HG03571 (cell line): Measurements from ENCODE around the gene GBP2.
"Not testable (repeated sequence)": the region's sequence is repeated elsewhere in the genome, so short reads cannot be mapped to it uniquely, and the experiment has no call there.

Experiments
- ATAC-seq: cut with Tn5 transposase; IDR thresholded peaks from one replicate; pipeline ENCODE4 v1.9.1; 2021; ENCODE audit not compliant: unreplicated experiment

GBP2 gene

DNA sequence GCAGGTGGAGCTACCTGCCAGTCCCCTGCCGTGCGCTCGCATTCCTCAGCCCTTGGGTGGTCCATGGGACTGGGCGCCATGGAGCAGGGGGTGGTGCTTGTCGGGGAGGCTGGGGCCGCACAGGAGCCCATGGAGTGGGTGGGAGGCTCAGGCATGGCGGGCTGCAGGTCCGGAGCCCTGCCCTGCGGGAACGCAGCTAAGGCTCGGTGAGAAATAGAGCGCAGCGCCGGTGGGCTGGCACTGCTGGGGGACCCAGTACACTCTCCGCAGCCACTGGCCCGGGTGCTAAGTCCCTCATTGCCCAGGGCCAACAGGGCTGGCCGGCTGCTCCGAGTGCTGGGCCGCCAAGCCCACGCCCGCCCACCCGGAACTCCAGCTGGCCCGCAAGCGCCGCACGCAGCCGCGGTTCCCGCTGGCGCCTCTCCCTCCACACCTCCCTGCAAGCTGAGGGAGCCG, 2.1 kb upstream of the GBP2 start:
- not testable (repeated sequence) for ATAC-seq

DNA sequence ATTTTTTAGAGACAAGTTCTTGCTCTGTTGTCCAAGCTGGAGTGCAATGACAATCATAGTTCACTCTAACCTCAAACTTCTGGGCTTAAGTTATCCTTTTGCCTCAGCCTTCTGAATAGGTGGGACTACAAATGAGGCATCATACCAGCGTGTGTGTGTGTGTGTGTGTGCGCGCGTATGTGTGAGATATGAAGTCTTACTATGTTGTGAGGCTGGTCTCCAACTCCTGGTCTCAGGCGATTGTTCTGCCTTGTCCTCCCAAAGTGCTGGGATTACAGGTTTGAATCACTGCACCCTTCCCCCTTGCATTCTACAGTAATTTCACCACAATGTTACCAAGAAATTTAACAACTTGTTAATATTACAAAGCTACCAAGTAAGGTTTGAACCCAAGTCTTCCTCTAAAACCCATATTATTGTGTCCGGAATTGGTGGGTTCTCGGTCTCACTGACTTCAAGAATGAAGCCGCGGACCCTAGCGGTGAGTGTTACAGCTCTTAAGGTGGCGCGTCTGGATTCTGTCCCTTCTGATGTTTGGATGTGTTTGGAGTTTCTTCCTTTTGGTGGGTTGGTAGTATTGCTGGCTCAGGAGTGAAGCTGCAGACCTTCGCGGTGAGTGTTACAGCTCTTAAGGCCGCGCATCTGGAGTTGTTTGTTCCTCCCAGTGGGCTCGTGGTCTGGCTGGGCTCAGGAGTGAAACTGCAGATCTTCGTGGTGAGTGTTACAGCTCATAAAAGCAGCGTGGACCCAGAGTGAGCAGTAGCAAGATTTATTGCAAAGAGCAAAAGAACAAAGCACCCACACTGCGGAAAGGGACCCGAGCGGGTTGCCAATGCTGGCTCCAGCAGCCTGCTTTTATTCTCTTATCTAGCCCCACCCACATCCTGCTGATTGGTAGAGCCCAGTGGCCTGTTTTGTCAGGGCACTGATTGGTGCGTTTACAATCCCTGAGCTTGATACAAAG, 970 bp upstream of the GBP2 start:
- ATAC-seq, result not testable (repeated sequence)

DNA sequence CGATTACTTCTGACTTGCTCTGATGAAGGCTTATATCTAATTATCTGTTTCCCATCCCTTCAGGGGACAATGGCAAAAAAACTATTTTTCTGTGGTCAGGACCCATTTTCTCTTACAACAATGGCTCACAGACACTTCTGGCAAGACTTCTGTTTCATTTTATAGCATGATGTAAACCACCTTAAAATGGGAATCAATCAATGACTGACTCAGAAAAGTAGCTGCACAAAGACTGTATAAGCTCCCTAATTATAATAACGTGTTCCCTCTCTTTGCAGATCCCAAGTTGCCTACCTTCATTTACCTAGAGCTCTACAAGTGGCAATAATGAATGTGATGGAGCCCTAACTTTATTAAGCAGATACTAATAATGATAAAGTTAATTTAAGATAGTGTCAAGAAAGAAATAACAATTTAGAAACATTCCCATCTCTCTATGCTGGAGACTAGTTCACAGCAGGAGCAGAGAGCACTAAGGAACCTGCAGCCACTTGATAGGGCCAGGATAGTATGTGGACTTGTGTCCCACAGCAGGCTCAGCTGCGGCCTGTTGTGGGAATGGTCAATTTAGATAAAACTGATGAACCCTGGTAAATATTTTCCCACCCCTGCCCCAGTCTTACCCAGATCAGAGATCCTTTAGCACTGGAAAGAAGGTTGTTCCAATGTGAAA, 538 bp downstream of the GBP2 start:
- ATAC-seq, result peak; percentile 5

DNA sequence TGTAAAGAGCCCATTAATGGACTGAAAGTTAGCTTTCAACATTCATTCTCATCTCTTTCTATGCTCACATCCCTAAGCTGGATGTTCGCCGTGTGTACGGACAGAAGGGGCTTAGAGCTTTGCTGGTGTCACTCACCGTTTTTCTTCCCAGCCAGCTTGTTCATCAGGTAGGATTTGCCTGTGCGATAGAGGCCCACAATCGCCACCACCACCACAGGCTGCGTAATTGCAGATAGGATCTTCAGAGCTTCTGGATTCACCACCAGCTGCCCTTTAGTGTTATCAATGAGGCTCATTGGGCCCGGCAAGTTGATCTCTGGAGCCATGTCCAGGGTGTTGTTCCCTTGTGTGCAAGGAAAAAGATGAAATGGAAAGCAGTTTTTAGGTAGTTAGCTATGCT, 4.3 kb downstream of the GBP2 start:
- ATAC-seq, result no peak

DNA sequence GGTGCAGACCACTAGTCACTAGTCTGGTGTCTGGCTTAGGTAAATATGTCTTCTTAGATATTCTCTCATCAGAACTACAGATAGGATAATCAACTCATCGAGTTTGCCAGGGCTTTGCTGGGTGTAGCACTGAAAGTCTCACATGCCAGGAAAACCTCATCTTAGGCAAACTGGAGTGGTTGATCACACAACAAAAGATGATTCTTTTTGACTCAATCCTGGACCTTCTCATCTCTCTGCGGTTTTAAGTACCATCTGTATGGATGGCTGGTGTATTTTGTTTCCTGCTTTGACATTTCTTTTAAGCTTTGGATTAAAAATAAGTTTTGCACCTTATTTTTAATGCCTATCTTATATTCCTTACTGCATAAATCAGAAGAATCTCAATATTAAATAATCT, 11.3 kb downstream of the GBP2 start:
- no peak for ATAC-seq

DNA sequence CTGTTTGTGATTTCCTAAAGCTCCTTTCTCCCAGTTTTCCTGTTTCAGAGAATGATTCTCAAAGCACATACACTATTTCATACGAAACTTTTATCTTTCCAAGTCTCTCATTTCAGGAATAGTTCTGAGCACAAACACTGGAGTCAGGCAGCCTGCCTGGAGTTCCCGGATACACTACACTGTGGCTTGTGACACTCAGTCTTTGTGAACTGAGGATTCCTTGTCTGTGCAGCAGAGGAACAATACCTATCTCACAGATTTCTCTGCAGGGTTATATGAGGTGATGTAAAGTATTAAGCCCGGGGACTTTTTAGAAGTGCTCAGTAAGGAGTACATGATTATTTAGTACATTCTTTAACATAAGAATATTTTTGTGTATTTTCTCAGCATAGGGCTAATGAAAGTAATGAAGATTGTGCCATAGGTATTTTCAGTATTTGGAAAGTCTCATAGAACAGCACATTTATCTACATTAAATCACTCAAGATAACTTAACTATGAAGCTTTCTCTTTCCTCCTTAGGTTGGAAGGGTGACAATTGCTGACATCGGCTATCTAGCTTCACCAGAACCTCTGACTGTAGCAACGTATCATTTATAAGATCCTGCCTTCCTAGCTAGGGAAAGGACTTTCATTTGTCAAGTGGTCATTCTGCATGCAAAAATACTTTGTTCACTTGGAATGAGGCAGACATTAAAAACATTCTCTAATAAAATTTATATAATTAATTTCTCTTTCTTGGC, 12.9 kb downstream of the GBP2 start:
- no peak for ATAC-seq

DNA sequence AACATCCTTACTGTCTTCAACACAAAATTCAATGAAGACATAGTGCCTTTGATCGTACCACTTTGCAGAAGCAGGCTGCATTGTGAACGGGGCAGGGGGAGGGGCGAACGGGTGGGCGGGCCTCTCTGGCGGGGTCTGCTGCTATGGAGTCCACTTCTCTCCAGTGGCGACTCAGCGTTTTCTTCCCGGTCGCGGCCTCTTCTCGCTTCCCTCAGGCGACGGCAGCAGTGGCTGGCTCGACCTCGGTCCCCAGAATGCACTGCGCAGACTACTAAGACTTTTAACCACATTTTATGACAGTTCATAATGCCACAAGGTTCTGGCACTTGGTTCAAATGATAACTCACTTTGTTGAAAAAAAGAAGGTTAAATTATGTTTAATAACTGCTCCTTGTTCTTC, 21.2 kb downstream of the GBP2 start:
- no peak for ATAC-seq

DNA sequence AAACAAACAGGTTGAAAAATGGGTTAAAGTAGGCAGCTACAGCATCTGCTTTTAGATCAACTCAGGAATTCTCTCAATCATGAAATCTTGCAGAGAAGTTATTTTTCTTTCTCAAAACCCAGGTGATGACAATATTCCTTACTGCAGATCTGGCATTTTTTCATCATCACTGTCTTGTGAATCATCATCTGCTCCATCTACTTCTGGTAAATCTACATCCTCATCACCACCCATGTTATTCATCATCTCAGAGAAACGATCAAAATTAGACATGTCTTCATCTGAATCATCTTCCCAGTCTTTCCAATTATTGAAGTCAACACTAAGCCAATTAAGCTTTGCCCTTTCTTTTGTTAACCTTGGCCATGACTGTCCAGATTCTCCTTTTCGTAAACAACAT, 21.8 kb downstream of the GBP2 start:
- no peak for ATAC-seq

DNA sequence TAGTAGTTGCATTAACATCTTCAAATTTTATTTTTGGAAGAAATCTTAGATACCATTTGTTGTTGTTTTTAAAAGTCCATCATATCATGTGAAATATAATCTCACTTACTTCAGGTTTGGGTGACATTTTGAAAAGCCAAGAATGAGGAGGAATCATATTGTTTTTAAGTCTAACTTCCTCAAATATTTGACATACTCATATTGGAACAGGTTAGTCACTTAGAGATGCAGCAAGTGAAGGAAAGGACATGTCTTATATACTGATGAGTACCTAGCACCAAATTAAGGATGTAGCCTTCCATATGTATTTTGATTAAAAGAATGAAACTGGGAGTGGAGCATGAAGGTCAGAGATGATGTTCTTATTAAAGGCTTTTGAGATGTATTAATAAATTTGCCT, 23.9 kb downstream of the GBP2 start:
- ATAC-seq, result no peak

DNA sequence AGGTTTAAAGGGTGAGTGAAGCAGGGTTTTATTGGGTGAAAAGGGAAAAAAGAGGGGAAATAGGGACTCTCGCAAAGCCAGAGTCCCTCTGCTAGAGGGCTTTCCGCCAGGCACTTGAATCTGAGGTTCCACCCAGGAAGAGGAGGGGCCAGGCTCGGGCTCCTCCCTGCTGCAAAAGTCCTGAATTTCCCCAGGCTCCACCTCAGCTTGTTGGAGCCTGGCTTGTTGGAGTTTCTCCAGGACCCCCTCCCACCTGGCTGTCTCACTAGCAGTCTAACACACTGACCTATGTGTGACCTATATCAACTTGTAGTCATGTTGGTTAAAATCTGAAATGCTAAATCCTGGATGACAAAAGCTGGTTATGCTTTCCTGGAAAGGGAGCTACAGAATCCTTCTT, 25.5 kb downstream of the GBP2 start:
- no peak for ATAC-seq

DNA sequence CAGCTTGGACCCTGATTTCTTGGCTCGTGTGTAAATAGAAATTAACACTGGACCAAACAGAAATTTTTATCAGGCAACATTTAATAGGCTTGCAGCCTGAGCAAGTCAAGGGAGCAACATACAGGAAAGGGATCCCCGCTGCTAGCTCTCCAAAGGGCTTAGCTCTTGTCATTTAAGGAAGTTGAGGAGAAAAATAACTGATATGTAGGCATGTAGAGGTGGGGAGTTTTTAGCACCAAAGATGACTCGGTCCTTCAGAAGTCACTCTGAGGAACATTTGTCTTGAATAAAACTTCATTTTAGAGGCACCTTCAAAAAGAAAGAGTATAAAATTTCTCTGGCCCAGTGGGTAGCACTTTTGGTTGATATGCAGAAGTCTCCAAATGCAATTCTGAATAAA, 27.1 kb downstream of the GBP2 start:
- ATAC-seq, result no peak

DNA sequence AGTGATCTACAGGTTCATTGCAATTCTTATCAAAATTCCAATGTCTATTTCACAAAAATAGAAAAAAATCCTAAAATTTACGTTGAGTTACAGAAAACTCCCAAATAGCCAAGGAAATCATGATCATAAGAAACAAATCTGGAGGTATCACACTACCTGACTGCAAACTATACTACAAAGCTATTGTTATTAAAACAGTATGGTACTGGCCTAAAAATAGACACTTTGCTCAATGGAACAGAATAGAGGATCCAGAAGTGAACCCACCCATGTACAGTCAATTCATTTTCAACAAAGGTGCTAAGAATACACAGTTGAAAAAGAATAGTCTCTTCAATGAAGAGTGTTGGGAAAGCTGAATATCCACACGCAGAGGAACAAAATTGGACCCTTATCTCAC, 30.2 kb downstream of the GBP2 start:
- no peak for ATAC-seq

DNA sequence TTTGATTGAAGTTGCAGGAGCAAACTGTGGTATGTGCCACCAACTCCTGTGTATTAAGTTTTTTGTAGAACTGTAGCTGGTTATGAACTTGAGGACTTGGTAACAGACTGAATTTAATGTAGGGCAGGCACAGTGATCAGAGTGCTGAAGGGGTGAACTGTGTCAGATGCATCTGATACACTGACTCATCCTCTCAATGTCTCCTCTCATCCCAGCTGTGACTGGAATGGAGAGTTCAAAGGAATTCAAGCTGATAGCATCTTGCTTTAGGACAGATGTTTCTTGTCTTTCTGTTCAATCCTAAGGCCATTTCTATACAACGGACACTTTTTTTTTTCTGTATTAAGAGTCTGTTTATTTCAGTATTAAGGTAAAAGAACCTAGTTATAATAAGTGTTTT, 36.0 kb downstream of the GBP2 start:
- ATAC-seq, result no peak

DNA sequence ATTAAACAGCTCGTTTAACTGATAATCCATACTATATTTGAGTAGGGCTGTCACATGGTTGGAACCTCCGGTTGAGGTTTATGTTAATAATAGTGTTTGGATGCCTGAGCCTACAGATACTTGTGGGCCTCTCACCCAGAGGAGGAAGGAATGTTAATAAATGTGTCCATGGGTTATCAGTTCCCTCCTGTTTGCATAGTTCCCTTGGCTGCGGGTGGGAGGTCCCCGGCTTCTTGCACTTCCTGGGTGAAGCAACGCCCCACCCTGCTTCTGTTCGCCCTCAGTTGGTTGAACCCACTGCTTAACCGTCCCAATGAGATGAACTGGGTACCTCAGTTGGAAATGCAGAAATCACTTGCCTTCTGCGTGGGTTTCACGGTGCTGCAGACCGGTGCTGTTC, 37.3 kb downstream of the GBP2 start:
- ATAC-seq, result no peak

DNA sequence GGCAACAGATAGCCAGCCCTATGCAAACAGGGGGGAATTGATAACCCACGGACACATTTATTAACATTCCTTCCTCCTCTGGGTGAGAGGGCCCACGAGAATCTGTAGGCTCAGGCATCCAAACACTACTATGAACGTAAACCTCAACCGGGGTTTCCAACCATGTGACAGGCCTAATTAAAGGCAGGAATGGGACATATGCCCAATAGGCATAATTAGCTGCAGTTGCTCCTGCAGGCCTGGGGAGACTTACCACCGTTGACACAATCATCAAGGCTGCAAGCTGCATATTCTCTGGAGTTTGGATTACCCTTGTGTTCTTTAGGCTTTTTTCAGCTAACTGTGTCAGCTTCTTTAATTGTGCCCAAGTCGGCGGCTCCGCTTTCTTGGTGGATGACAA, 38.7 kb downstream of the GBP2 start:
- no peak for ATAC-seq

DNA sequence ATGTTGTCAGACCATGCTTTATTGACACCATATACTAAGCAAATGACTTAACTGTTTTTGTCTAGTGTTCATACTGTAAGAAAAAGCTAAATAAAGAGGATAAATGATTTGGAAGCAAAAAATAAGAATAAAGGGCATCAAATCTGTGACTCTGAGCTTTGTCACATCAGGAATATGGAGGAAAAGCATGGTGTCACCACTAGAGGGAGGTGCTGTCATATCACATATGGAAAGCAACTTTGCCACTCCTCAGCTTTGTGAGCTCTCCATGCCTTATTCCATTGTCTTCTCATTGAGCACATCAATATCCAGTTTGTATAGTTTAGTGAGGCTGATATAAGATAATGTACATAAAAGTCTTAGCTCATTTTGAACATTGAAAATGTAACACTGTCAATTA, 40.1 kb downstream of the GBP2 start:
- ATAC-seq, result no peak

DNA sequence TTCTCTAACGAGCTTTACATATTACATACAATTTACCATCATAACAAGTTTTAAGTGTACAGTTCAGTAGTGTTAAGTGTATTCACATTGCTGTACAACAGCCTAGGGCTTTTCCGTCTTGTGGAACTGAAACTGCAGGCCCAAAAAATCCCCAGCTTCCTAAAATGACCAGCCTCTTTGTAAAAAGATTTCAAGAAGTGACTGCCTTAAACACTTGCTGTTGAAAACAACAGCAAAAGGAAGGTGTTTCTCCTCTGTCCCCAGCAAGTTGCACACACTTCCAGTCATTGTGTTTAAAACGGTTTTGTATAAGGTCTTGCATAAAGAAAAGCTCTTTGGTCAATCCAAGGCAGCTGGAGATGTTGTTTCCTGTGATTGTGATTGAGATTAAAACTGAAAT, 44.9 kb downstream of the GBP2 start:
- ATAC-seq, result no peak

DNA sequence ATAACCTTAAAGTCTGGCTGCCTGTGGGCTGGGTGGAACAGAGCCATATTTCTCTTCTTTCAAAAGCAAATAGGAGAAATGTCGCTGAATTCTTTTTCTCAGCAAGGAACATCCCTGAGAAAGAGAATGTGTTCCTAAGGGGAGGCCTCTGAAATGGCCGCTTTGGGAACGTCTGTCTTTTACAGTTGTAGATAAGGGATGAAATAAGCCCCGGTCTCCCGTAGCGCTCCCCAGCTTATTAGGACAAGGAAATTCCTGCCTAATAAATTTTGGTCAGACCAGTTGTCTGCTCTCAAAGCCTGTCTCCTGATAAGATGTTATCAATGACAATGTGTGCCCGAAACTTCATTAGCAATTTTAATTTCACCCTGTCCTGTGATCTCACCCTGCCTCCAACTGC, 45.8 kb downstream of the GBP2 start:
- not testable (repeated sequence) for ATAC-seq

DNA sequence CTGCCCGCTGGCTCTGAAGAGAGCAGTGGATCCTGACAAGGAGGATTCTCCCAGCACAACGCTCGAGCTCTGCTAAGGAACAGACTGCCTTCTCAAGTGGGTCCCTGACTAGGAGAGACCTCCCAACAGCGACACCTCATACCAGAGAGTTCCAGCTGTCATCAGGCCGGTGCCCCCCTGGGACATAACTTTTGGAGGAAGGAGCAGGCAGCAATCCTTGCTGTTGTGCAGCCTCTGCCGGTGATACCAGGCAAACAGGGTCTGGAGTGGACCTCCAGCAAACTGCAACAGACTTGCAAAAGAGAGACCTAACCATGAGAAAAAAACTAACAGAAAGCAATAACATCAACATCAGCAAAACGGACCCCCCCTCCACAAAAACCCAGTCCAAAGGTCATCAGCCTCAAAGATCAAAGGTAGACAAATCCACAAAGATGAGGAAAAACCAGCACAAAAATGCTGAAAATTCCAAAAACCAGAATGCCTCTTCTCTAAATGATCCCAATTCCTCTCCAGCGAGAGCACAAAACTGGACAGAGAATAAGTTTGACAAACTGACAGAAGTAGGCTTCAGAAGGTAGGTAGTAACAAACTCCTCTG, 53.3 kb downstream of the GBP2 start:
- not testable (repeated sequence) for ATAC-seq

DNA sequence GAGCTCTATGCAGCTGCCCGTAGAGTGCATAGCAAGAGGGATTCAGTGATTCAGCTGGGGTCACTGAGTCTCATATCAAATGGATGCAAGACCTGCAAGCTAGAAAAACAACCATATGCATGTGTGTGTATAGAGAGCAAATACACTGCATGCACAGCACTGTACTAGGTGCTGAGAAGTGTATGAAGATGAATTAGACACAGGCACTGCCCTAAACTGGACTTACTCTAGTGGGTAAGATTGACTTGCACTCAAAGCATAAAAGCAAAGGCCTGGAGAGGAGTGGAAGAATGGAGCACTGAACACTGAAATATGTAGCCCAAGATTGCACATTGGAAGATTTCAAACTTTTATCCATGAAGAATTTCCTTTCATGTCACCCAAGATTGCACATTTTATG, 55.4 kb downstream of the GBP2 start:
- no peak for ATAC-seq

DNA sequence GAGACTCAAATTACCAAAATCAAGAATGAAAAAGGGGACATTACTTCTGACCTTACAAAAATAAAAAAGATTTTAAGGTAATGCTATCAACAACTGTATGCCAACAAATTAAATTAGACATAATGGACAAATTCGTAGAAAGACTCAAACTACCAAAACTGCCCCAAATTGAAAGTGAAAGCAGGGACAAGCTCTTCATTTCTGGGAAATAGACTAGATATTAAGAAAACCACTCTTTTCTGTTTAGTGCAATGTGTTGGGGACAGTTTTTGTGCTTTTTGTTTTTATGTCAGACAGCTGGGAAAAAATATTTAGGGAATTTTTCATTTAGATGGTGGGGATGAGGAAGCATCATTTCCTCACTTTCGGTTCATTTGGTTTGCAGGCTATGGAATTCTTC, 56.0 kb downstream of the GBP2 start:
- ATAC-seq, result no peak
